Measurements from ENCODE around the gene MTG2.

DNA sequence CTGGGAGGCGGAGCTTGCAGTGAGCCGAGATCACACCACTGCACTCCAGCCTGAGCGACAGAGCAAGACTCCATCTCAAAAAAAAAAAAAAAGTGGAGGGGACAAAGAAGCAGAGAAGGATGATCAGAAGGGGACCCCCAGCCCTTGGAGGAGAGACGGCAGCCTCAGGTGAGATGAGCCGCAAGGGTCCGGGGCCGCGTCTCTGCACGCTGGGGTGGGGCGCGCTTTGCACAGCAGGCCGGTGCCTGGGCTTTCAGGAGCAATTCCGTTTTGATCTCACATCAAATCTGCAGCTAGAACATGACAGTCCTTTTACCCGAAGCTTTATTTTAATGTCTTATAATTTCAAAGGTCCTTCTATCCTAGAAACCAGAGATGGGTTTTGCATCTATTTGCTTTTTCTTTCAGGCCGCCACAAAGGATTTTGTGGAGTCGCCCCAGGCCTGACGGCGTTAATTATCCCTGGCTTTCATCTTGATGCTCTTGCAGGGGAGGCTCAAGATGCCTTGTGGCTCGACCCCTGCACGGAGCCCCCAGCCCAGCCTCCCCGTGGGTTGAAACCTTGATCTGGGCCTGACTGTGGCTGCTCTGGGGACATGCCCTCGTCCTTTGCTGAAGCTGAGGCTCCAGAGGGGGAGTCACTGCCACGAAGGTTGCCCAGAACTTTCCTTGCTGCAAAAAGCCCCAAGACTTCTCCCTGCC is 20.0 kb downstream of the MTG2 start:
- TF ChIP-seq ZNF3 (CRISPR knock-in tag; IDR thresholded peaks at IDR 0.05) (no peak), ZBTB7A (CRISPR knock-in tag; IDR thresholded peaks at IDR 0.05) (no peak), THRA (CRISPR knock-in tag; IDR thresholded peaks at IDR 0.05; ENCODE audit: borderline replicate concordance) (no peak), GABPA (IDR thresholded peaks at IDR 0.05; ENCODE audit: low read depth, low read length) (no peak), GABPA (CRISPR knock-in tag; IDR thresholded peaks at IDR 0.05; ENCODE audit: low read depth) (no peak), SMAD1 (CRISPR knock-in tag; IDR thresholded peaks at IDR 0.05; ENCODE audit: borderline replicate concordance, low read depth) (no peak)
- TF ChIP-seq, protein P1, sequence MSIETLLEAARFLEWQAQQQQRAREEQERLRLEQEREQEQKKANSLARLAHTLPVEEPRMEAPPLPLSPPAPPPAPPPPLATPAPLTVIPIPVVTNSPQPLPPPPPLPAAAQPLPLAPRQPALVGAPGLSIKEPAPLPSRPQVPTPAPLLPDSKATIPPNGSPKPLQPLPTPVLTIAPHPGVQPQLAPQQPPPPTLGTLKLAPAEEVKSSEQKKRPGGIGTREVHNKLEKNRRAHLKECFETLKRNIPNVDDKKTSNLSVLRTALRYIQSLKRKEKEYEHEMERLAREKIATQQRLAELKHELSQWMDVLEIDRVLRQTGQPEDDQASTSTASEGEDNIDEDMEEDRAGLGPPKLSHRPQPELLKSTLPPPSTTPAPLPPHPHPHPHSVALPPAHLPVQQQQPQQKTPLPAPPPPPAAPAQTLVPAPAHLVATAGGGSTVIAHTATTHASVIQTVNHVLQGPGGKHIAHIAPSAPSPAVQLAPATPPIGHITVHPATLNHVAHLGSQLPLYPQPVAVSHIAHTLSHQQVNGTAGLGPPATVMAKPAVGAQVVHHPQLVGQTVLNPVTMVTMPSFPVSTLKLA (IDR thresholded peaks at IDR 0.05), result no peak
- TF ChIP-seq, protein P2, sequence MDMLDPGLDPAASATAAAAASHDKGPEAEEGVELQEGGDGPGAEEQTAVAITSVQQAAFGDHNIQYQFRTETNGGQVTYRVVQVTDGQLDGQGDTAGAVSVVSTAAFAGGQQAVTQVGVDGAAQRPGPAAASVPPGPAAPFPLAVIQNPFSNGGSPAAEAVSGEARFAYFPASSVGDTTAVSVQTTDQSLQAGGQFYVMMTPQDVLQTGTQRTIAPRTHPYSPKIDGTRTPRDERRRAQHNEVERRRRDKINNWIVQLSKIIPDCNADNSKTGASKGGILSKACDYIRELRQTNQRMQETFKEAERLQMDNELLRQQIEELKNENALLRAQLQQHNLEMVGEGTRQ (IDR thresholded peaks at IDR 0.05; ENCODE audit: low read depth, low read length), result no peak
- TF ChIP-seq, protein P2 (CRISPR knock-in tag; IDR thresholded peaks at IDR 0.05; ENCODE audit: borderline replicate concordance), result no peak
- TF ChIP-seq, protein P3, sequence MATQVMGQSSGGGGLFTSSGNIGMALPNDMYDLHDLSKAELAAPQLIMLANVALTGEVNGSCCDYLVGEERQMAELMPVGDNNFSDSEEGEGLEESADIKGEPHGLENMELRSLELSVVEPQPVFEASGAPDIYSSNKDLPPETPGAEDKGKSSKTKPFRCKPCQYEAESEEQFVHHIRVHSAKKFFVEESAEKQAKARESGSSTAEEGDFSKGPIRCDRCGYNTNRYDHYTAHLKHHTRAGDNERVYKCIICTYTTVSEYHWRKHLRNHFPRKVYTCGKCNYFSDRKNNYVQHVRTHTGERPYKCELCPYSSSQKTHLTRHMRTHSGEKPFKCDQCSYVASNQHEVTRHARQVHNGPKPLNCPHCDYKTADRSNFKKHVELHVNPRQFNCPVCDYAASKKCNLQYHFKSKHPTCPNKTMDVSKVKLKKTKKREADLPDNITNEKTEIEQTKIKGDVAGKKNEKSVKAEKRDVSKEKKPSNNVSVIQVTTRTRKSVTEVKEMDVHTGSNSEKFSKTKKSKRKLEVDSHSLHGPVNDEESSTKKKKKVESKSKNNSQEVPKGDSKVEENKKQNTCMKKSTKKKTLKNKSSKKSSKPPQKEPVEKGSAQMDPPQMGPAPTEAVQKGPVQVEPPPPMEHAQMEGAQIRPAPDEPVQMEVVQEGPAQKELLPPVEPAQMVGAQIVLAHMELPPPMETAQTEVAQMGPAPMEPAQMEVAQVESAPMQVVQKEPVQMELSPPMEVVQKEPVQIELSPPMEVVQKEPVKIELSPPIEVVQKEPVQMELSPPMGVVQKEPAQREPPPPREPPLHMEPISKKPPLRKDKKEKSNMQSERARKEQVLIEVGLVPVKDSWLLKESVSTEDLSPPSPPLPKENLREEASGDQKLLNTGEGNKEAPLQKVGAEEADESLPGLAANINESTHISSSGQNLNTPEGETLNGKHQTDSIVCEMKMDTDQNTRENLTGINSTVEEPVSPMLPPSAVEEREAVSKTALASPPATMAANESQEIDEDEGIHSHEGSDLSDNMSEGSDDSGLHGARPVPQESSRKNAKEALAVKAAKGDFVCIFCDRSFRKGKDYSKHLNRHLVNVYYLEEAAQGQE (IDR thresholded peaks at IDR 0.05; ENCODE audit: borderline replicate concordance in 1 of 2, low read depth in 1 of 2, low read length in 2 of 2), result no peak

Data from HepG2 (cell line).